Measurements from ENCODE around the gene RAD51C.
"Not testable (repeated sequence)": the region's sequence is repeated elsewhere in the genome, so short reads cannot be mapped to it uniquely, and the experiment has no call there.

DNA sequence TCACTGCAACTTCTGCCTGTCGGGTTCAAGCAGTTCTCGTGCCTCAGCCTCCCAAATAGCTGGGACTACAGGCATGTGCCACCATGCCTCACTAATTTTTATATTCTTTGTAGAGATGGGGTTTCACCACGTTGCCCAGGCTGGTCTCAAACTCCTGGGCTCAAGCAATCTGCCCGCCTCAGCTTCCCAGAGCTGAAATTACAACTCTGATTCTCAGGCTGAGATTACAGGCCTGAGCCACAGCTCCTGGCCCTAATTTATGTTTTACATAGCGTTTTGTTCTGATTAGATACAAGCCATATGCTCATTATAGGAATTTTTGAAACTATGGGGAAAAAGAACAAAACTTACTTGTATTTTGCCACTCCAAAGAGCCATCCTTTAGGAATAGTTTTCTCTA, 86.1 kb downstream of the RAD51C start:
- not testable (repeated sequence) for TF ChIP-seq EZH2 (IDR thresholded peaks at IDR 0.05; ENCODE audit: borderline replicate concordance, low read length)
- TF ChIP-seq, protein P1, sequence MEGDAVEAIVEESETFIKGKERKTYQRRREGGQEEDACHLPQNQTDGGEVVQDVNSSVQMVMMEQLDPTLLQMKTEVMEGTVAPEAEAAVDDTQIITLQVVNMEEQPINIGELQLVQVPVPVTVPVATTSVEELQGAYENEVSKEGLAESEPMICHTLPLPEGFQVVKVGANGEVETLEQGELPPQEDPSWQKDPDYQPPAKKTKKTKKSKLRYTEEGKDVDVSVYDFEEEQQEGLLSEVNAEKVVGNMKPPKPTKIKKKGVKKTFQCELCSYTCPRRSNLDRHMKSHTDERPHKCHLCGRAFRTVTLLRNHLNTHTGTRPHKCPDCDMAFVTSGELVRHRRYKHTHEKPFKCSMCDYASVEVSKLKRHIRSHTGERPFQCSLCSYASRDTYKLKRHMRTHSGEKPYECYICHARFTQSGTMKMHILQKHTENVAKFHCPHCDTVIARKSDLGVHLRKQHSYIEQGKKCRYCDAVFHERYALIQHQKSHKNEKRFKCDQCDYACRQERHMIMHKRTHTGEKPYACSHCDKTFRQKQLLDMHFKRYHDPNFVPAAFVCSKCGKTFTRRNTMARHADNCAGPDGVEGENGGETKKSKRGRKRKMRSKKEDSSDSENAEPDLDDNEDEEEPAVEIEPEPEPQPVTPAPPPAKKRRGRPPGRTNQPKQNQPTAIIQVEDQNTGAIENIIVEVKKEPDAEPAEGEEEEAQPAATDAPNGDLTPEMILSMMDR (IDR thresholded peaks at IDR 0.05; ENCODE audit: low read length), result not testable (repeated sequence)

Measured in OCI-LY1 (cell line).